H54 (cell line): ENCODE measurements around the gene SUFU.

ENCODE experiments used
- DNase-seq: peaks from one replicate; pipeline ENCODE4 v3.0.0; 2011; ENCODE audit warnings: low spot score, mixed read lengths; ENCODE audit not compliant: insufficient read length
- FAIRE-seq: peaks from 3 replicates; lab custom pipeline; 2011; peaks lifted over from hg19 to GRCh38; lab: Jason Lieb, UNC
- POLR2A ChIP-seq: IDR thresholded peaks from 2 replicates; pipeline ENCODE4 v1.6.1; 2011; ENCODE audit warnings: low read depth, mild to moderate bottlenecking, low read length

SUFU gene

GRCh38 chr10:102565793-102566192 is 62.0 kb downstream of the SUFU start:
- no peak for TF ChIP-seq POLR2A
- FAIRE-seq (no peak), DNase-seq (no peak)

- DNase-seq (no peak), FAIRE-seq (no peak)
- TF ChIP-seq POLR2A = no peak
These were observed 75.0 kb downstream of the SUFU start for GRCh38 chr10:102578782-102579181.

- no peak for DNase-seq
- FAIRE-seq = no peak
- TF ChIP-seq POLR2A = no peak
These were observed 75.6 kb downstream of the SUFU start for GRCh38 chr10:102579328-102579727.

GRCh38 chr10:102580230-102580629 is 76.5 kb downstream of the SUFU start:
- DNase-seq (no peak), FAIRE-seq (no peak)
- TF ChIP-seq POLR2A = no peak

- FAIRE-seq = no peak
- DNase-seq = no peak
- TF ChIP-seq POLR2A = no peak
These were observed 77.6 kb downstream of the SUFU start for GRCh38 chr10:102581401-102581800.

GRCh38 chr10:102581981-102582580 is 78.3 kb downstream of the SUFU start:
- DNase-seq (no peak), FAIRE-seq (no peak)
- TF ChIP-seq POLR2A = no peak

- peak; percentile 85 for FAIRE-seq
- peak; percentile 71 for DNase-seq
- no peak for TF ChIP-seq POLR2A
These were observed 80.0 kb downstream of the SUFU start for GRCh38 chr10:102583435-102584417.

- TF ChIP-seq POLR2A = no peak
- no peak for DNase-seq
- no peak for FAIRE-seq
These were observed 81.3 kb downstream of the SUFU start for GRCh38 chr10:102585026-102585425.

- no peak for DNase-seq
- FAIRE-seq = no peak
- no peak for TF ChIP-seq POLR2A
These were observed 83.1 kb downstream of the SUFU start for GRCh38 chr10:102586858-102587257.

- no peak for FAIRE-seq
- no peak for DNase-seq
- no peak for TF ChIP-seq POLR2A
These were observed 85.1 kb downstream of the SUFU start for GRCh38 chr10:102588875-102589274.

GRCh38 chr10:102593074-102593803 is 89.5 kb downstream of the SUFU start:
- DNase-seq (peak; percentile 63), FAIRE-seq (no peak)
- TF ChIP-seq POLR2A = no peak

GRCh38 chr10:102593804-102594079 is 90.0 kb downstream of the SUFU start:
- no peak for TF ChIP-seq POLR2A
- no peak for DNase-seq
- no peak for FAIRE-seq

GRCh38 chr10:102595293-102595692 is 91.5 kb downstream of the SUFU start:
- FAIRE-seq (no peak), DNase-seq (no peak)
- no peak for TF ChIP-seq POLR2A

- FAIRE-seq (no peak), DNase-seq (no peak)
- TF ChIP-seq POLR2A = no peak
These were observed 92.1 kb downstream of the SUFU start for GRCh38 chr10:102595897-102596296.
